Fibroblast of villous mesenchyme (primary cell): Measurements from ENCODE around the gene TNFSF13. TPM values are rescaled to one million over a fixed set of nuclear protein-coding genes. Genes with fewer than 3 reads are reported as not detected.

Source experiments
- DNase-seq: peaks from one replicate; pipeline ENCODE4 v3.0.0-alpha.2; 2010; ENCODE audit warnings: low read depth
- H3K4me3 ChIP-seq: 2 replicates; pipeline ENCODE4 v1.5.1; 2011; ENCODE audit warnings: low read depth, mild to moderate bottlenecking, low read length
- total RNA-seq: library from RNA; depleted of rRNA; stranded (reverse); fragments of >200 nt; gene quantifications from 2 replicates; pipeline ENCODE4 v1.2.3, GENCODE V29; 2012
- TF ChIP-seq, protein P1 (sequence below): IDR thresholded peaks from 2 replicates; pipeline ENCODE4 v1.5.1; 2012; ENCODE audit warnings: low read depth, mild to moderate bottlenecking, low read length; ENCODE audit not compliant: insufficient read depth

The TNFSF13 gene
- total RNA-seq, 1 donor, result 0.43 TPM

DNA sequence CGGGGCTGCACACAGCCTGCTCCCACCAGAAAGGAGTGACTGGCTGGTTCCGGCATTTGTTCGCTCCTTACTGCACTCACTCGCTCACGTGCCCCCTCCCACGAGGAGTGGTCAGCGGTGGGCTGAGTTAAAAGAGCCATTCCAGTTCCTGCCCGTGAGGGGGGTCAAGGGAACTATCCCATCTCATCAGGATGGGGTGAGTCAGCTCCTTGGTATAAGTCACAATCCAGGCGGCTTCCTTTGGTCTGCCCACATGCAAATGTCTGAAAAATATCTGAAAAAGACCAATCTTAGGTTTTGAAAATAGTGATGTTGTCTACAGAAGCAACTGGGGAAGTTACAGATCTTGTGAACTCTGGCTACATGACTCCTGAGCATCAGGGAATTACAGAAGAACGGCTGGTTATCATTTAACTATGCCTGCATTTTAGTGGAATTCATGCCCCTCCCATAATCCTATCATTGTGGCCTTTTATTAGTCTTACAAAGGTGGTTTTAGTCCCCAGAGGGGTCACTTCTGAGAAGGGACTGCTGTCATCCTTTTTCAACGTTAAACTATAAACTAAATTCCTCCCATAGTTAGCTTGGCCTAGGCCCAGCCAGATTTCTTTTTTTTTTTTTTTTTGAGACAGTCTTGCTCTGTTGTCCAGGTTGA is 19.5 kb upstream of the TNFSF13 start:
- TF ChIP-seq, protein P1, sequence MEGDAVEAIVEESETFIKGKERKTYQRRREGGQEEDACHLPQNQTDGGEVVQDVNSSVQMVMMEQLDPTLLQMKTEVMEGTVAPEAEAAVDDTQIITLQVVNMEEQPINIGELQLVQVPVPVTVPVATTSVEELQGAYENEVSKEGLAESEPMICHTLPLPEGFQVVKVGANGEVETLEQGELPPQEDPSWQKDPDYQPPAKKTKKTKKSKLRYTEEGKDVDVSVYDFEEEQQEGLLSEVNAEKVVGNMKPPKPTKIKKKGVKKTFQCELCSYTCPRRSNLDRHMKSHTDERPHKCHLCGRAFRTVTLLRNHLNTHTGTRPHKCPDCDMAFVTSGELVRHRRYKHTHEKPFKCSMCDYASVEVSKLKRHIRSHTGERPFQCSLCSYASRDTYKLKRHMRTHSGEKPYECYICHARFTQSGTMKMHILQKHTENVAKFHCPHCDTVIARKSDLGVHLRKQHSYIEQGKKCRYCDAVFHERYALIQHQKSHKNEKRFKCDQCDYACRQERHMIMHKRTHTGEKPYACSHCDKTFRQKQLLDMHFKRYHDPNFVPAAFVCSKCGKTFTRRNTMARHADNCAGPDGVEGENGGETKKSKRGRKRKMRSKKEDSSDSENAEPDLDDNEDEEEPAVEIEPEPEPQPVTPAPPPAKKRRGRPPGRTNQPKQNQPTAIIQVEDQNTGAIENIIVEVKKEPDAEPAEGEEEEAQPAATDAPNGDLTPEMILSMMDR, result no peak
- H3K4me3 ChIP-seq, result no peak overlapping the region
- no peak for DNase-seq

DNA sequence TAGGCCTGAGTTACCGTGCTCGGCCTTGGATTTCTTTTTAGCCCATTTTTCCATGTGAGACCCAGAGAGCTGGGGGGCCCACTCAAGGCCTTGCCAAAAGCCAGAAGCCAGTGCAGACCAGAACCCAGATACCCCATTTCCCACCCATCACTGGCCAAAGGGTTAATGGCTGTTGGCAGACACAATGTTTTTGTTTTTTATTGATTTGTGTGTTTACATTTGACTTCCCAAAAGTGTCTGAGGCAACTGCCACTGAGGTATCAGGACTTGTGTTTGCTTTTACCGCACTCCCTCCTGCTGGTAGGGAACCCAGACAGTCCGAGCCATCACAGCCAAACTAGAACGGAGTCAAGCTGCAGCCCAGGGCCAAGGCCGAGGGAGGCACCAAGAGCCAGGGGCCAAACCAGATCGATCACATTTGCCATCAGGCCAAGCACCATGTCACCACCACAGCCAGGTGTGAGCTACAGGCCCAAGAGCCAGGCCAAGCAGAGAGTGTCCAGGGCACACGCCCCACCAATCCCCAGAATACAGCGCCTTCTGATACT is 17.4 kb upstream of the TNFSF13 start:
- TF ChIP-seq, protein P1, result no peak
- H3K4me3 ChIP-seq, result no peak overlapping the region
- DNase-seq, result no peak

DNA sequence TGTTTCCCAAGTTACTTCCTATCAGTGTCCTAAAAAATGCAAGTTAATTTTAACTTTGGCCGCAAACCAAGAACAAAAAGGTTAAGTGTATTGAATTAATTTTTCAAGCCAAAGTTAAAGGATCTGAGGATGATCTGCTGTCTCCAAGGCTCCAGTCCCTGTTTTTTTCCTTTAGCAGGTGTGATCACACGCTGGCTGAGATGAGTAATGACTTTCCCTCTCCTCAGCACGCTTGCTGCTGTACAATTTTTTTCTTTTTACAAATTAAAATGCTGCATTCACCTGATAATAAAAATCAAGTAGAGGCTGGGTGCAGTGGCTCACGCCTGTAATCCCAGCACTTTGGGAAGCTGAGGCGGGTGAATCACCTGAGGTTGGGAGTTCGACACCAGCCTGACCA is 13.6 kb upstream of the TNFSF13 start:
- no peak overlapping the region for H3K4me3 ChIP-seq
- no peak for DNase-seq
- TF ChIP-seq, protein P1, result no peak

DNA sequence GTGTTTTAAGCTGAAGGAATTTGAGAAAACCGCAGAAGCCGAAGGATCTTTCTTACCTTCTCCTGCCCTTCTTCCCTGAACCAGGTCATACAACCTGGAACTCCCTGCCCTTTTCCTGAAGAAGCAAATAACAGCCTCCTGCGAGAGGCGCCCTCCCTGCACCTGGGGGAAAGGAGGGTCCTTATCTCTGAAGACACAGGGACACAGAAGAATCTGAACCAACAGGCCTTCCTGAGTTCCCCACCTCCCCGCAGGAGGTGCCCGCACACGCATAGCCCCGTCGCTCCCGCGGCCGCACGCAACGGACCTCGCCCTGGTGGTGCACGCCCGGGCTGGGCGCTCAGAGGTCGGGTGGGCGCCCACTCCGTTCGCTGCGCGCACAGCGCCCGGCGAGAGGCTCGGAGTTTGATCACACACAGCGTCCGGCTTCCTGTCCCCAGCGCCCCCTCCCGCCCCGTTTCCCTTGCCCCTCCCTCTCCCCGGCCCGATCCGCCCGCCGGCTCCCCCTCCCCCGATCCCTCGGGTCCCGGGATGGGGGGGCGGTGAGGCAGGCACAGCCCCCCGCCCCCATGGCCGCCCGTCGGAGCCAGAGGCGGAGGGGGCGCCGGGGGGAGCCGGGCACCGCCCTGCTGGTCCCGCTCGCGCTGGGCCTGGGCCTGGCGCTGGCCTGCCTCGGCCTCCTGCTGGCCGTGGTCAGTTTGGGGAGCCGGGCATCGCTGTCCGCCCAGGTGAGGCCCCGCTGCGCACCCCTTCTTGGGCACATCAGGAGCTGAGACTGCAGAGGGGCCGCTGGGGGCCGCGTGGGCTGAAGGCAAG is 9.8 kb upstream of the TNFSF13 start, which contains the start of gene TNFSF12:
TNFSF12 (plus strand) TSS at position 474 of the 816 bp plus-strand sequence; CDS start at position 570, 96 bp downstream.
- TF ChIP-seq, protein P1, result peak; percentile 22
- DNase-seq, result peak; percentile 23
- peak within 1 kb of the TSS; percentile 72 for H3K4me3 ChIP-seq

DNA sequence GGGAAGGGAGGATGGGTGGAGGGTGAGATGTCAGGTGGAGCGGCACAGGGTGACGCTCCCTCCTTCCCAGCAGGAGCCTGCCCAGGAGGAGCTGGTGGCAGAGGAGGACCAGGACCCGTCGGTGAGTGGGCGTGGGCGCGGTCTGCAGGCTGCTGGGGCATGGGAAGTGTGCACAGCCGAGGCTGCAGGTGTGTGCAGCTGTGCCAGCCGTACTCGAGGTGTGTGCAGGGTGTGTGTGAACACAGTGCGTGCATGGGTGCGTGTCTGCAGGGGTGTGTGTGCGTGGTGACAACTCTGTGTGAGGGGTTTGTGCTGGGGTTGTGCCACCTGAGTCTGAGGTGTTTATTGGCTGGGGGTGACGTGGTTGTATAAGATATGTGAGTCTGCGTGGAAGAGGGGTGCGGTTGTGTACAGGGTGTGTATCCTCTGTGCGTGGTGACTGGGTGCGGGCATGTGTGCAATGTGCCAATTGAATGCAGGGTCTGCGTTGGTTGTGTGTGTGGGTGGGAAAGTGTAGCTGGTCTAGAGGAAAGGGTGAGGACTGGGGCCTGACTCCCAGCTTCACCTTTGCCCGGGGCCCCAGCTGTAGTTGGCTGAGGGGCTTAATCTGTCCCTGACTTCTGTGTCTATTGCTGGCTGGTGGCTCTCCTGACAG is 9.0 kb upstream of the TNFSF13 start:
- no peak for DNase-seq
- peak overlapping the region; percentile 72 for H3K4me3 ChIP-seq
- TF ChIP-seq, protein P1, result no peak

DNA sequence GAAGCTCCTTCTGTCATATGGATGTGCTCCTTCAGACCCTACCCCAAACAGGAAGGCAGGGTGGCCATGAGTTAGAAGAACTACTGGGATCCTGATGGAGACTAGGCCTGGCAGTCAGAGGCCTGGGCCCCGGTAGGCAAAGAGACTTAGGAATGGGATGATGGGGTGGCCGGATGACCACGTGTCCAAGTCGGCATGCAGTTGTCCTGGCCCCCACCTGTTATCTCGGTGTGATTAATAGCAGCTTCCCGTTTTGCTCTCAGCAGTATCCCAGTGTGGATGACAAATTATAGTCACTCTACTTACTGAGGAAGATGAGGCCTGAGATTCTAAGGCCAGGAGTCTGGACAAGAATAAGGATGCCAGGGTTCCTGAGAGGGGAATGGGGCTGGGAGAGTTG is 8.2 kb upstream of the TNFSF13 start:
- TF ChIP-seq, protein P1, result no peak
- no peak for DNase-seq
- H3K4me3 ChIP-seq, result no peak overlapping the region
